Measurements from ENCODE around the gene UXT. TPM values are rescaled to one million over a fixed set of nuclear protein-coding genes. Genes with fewer than 3 reads are reported as not detected.

Gene UXT
- total and polyA plus RNA-seq, 9 of the 15 experiments (the other 6 are each of a cell fraction or from before 2014, with no cell fraction given), result 141 to 300 (median 204) TPM

GRCh38 chrX:47648376-47648775 lies 10.6 kb downstream of the UXT start (continued):
- no peak for TF ChIP-seq ZNF3 (CRISPR knock-in tag; IDR thresholded peaks at IDR 0.05)
- TF ChIP-seq ADNP (tag; IDR thresholded peaks at IDR 0.05), result no peak
- TF ChIP-seq CBX3 (IDR thresholded peaks at IDR 0.05; ENCODE audit: borderline replicate concordance in 1 of 2, low read length in 2 of 2), result no peak
- no peak for TF ChIP-seq SMAD1 (IDR thresholded peaks at IDR 0.05; ENCODE audit: low read depth, low read length, partially characterized antibody)

- Histone ChIP-seq H3K4me3 (no peak overlapping the region), H2AFZ (ENCODE audit: low read depth, low read length) (no peak overlapping the region), H3K27ac (ENCODE audit: extremely low read depth, low read depth, low read length) (no peak overlapping the region), H3K4me1 (replicated peaks in 1 of 2; ENCODE audit: control insufficient read depth in 2 of 2, insufficient read depth in 2 of 2, low read length in 2 of 2) (peaks cover 18 to 27% of the 10 kb centered on the region in 2 experiments; a peak in 4 of 5 replicates), H3K9ac (ENCODE audit: insufficient read depth in 1 of 2, low read depth in 2 of 2, low read length in 2 of 2) (peak overlapping the region in 1 of 2 experiments; percentile 8; a peak in 1 of 4 replicates), H3K9me3 (replicated peaks; ENCODE audit: control insufficient read depth, insufficient read depth, low read depth, low read length) (no peaks in the 10 kb centered on the region), H3K4me2 (ENCODE audit: insufficient read depth, low read length) (no peak overlapping the region), H3K9me1 (ENCODE audit: control insufficient read depth, insufficient read depth, low read length) (peaks cover 5% of the 10 kb centered on the region), H4K20me1 (replicated peaks; ENCODE audit: control insufficient read depth, insufficient read depth, low read length) (no peaks in the 10 kb centered on the region), H3K79me2 (ENCODE audit: control insufficient read depth, insufficient read depth, low read length) (peaks cover 62% of the 10 kb centered on the region), H3K27me3 (ENCODE audit: control insufficient read depth in 2 of 2, insufficient read depth in 2 of 2, low read length in 2 of 2) (no peaks in the 10 kb centered on the region), H3K36me3 (ENCODE audit: control insufficient read depth, insufficient read depth, low read length) (peaks cover 66% of the 10 kb centered on the region; the same call in 2 of the 3 replicates)
- BruUV-seq (replicated peaks), result TSS peak; percentile 9
- no peak for DNase-seq (ENCODE audit: extremely low read depth in 1 of 4, low spot score in 3 of 4)
- no peak for ATAC-seq
- ChIA-PET POLR2A (no interaction called here), CTCF (ENCODE audit: low intra/inter-chr PET ratio) (no interaction called here)
- in situ Hi-C loops (cut with MboI), result no loop called here
- intact Hi-C loops (cut with micrococcal nuclease), result loop anchor here (5.0 kb wide), 1 partner anchor 84 kb away; the partner anchor contains the start of gene ARAF
- FAIRE-seq, result no peak
- 88% methylated on average over 6 of the region's 6 CpGs for WGBS (ENCODE audit: insufficient coverage, low coverage, missing lambda C conversion rate)
- no peak for TF ChIP-seq HEY1 (CRISPR knock-in tag; IDR thresholded peaks at IDR 0.05; ENCODE audit: borderline replicate concordance)
- TF ChIP-seq U2AF1 (optimal IDR thresholded peaks at IDR 0.05; ENCODE audit: low read depth, low read length), result no peak
- no peak for TF ChIP-seq CTBP1 (IDR thresholded peaks at IDR 0.05; ENCODE audit: borderline replicate concordance)
- TF ChIP-seq PHTF2 (CRISPR knock-in tag; IDR thresholded peaks at IDR 0.05), result no peak
- no peak for TF ChIP-seq AFF4 (CRISPR knock-in tag; IDR thresholded peaks at IDR 0.05)
- TF ChIP-seq SAP30 (IDR thresholded peaks at IDR 0.05; ENCODE audit: borderline replicate concordance, insufficient read depth, low read depth, low read length, poor library complexity, severe bottlenecking), result no peak
- TF ChIP-seq GTF2E2 (tag; IDR thresholded peaks at IDR 0.05), result no peak
- no peak for TF ChIP-seq ZNF280B (CRISPR knock-in tag; IDR thresholded peaks at IDR 0.05)
- TF ChIP-seq MEIS2 (IDR thresholded peaks at IDR 0.05; ENCODE audit: partially characterized antibody), result no peak
- TF ChIP-seq ZKSCAN1 (IDR thresholded peaks at IDR 0.05; ENCODE audit: low read depth, low read length), result no peak
- no peak for TF ChIP-seq JUNB (CRISPR knock-in tag; conservative IDR thresholded peaks at IDR 0.05)
- no peak for TF ChIP-seq NFE2L1 (tag; IDR thresholded peaks at IDR 0.05; ENCODE audit: borderline replicate concordance, low read depth)
- no peak for TF ChIP-seq HNRNPL (IDR thresholded peaks at IDR 0.05; ENCODE audit: low read depth, low read length)
Measured at GRCh38 chrX:47646636-47647035, 12.3 kb downstream of the UXT start.
